ENCODE data around the gene LAX1. TPM values are rescaled to one million over a fixed set of nuclear protein-coding genes. Genes with fewer than 3 reads are reported as not detected.

The LAX1 gene
- total RNA-seq, 1 experiment from 2014 or later: not detected

GRCh38 chr1:203797216-203797615, 32.2 kb downstream of the LAX1 start:
- no TSS peak for BruUV-seq (replicated peaks)
- ChIA-PET POLR2A (interaction anchor here (0.6 to 4.3 kb wide), 26 partner anchors 11 to 954 kb away, joined by 3 to 32 read pairs (median 4); partner anchors contain the start of genes ATP2B4 and LAX1), CTCF (interaction anchor here (0.6 to 3.0 kb wide), 6 partner anchors 38 to 293 kb away, joined by 3 to 23 read pairs (median 4); no protein-coding TSS in a partner anchor)
- Mint-ChIP-seq H3K36me3 (ENCODE audit: insufficient read depth, unreplicated experiment) (peaks cover 58% of the 10 kb centered on the region), H3K27ac (ENCODE audit: low read depth, unreplicated experiment) (peak overlapping the region; percentile 98), H3K27me3 (ENCODE audit: insufficient read depth, unreplicated experiment) (no peaks in the 10 kb centered on the region), H3K4me1 (ENCODE audit: insufficient read depth, unreplicated experiment) (peaks cover 44% of the 10 kb centered on the region), H3K4me3 (ENCODE audit: unreplicated experiment) (peak overlapping the region; percentile 86), H3K9me3 (ENCODE audit: unreplicated experiment) (no peaks in the 10 kb centered on the region)
- intact Hi-C loops (cut with micrococcal nuclease): loop anchor here (5.0 to 10.0 kb wide), 3 partner anchors 45 to 172 kb away; partner anchors contain the start of gene ATP2B4
- DNase-seq (ENCODE audit: unreplicated experiment): no peak
- TF ChIP-seq CTCF (IDR thresholded peaks at IDR 0.05; ENCODE audit: unreplicated experiment): no peak

- intact Hi-C loops (cut with micrococcal nuclease): loop anchor here (1.0 to 10.0 kb wide), 5 partner anchors 46 to 293 kb away; partner anchors contain the start of gene ATP2B4
- Mint-ChIP-seq H3K4me1 (ENCODE audit: insufficient read depth, unreplicated experiment) (peaks cover 50% of the 10 kb centered on the region), H3K36me3 (ENCODE audit: insufficient read depth, unreplicated experiment) (peaks cover 66% of the 10 kb centered on the region), H3K4me3 (ENCODE audit: unreplicated experiment) (peak overlapping the region; percentile 86), H3K9me3 (ENCODE audit: unreplicated experiment) (no peaks in the 10 kb centered on the region), H3K27me3 (ENCODE audit: insufficient read depth, unreplicated experiment) (no peaks in the 10 kb centered on the region), H3K27ac (ENCODE audit: low read depth, unreplicated experiment) (peak overlapping the region; percentile 98)
- TF ChIP-seq CTCF (IDR thresholded peaks at IDR 0.05; ENCODE audit: unreplicated experiment): peak; percentile 9
- peak; percentile 81 for DNase-seq (ENCODE audit: unreplicated experiment)
- ChIA-PET CTCF (interaction anchor here (0.6 to 3.0 kb wide), 19 partner anchors 9 to 794 kb away, joined by 3 to 23 read pairs (median 3); partner anchors contain the start of gene ATP2B4), POLR2A (interaction anchor here (0.6 to 4.3 kb wide), 17 partner anchors 10 to 493 kb away, joined by 3 to 32 read pairs (median 4); partner anchors contain the start of gene BTG2)
- BruUV-seq (replicated peaks): no TSS peak
Observed at GRCh38 chr1:203797948-203798655, 33.1 kb downstream of the LAX1 start.

GRCh38 chr1:203799157-203799556, 34.2 kb downstream of the LAX1 start:
- no peak for DNase-seq (ENCODE audit: unreplicated experiment)
- intact Hi-C loops (cut with micrococcal nuclease): loop anchor here (2.0 to 10.0 kb wide), 4 partner anchors 47 to 294 kb away; partner anchors contain the start of gene ATP2B4
- BruUV-seq (replicated peaks): no TSS peak
- peaks cover 77% of the 10 kb centered on the region for H3K36me3 Mint-ChIP-seq (ENCODE audit: insufficient read depth, unreplicated experiment)
- peak overlapping the region; percentile 49 for H3K27ac Mint-ChIP-seq (ENCODE audit: low read depth, unreplicated experiment)
- H3K9me3 Mint-ChIP-seq (ENCODE audit: unreplicated experiment): no peaks in the 10 kb centered on the region
- no peak for TF ChIP-seq CTCF (IDR thresholded peaks at IDR 0.05; ENCODE audit: unreplicated experiment)
- no peaks in the 10 kb centered on the region for H3K27me3 Mint-ChIP-seq (ENCODE audit: insufficient read depth, unreplicated experiment)
- peaks cover 50% of the 10 kb centered on the region for H3K4me1 Mint-ChIP-seq (ENCODE audit: insufficient read depth, unreplicated experiment)
- H3K4me3 Mint-ChIP-seq (ENCODE audit: unreplicated experiment): no peak overlapping the region
- CTCF ChIA-PET: interaction anchor here (1.0 to 3.0 kb wide), 7 partner anchors 8 to 329 kb away, joined by 3 to 23 read pairs (median 7); partner anchors contain the start of gene ATP2B4
- POLR2A ChIA-PET: interaction anchor here (1.8 to 4.3 kb wide), 3 partner anchors 9 to 295 kb away, joined by 3 to 32 read pairs (median 8); no protein-coding TSS in a partner anchor

GRCh38 chr1:203799971-203800370, 35.0 kb downstream of the LAX1 start:
- DNase-seq (ENCODE audit: unreplicated experiment): no peak
- peak overlapping the region; percentile 49 for H3K27ac Mint-ChIP-seq (ENCODE audit: low read depth, unreplicated experiment)
- no peak overlapping the region for H3K4me3 Mint-ChIP-seq (ENCODE audit: unreplicated experiment)
- TF ChIP-seq CTCF (IDR thresholded peaks at IDR 0.05; ENCODE audit: unreplicated experiment): no peak
- no peaks in the 10 kb centered on the region for H3K9me3 Mint-ChIP-seq (ENCODE audit: unreplicated experiment)
- BruUV-seq (replicated peaks): no TSS peak
- H3K4me1 Mint-ChIP-seq (ENCODE audit: insufficient read depth, unreplicated experiment): peaks cover 45% of the 10 kb centered on the region
- ChIA-PET POLR2A (interaction anchor here (1.1 kb wide), 1 partner anchor 88 kb away, joined by 4 read pairs; no protein-coding TSS in a partner anchor), CTCF (interaction anchor here (0.6 to 1.9 kb wide), 6 partner anchors 11 to 459 kb away, joined by 3 to 5 read pairs (median 3); no protein-coding TSS in a partner anchor)
- no peaks in the 10 kb centered on the region for H3K27me3 Mint-ChIP-seq (ENCODE audit: insufficient read depth, unreplicated experiment)
- intact Hi-C loops (cut with micrococcal nuclease): loop anchor here (2.0 to 10.0 kb wide), 4 partner anchors 48 to 295 kb away; partner anchors contain the start of gene ATP2B4
- H3K36me3 Mint-ChIP-seq (ENCODE audit: insufficient read depth, unreplicated experiment): peaks cover 85% of the 10 kb centered on the region

All from MCF 10A (cell line).